Activated naive CD8-positive, alpha-beta T cell treated with anti-CD3 and anti-CD28 coated beads, Interleukin-2, amount 50 U/mL, for 16 hours (primary cell): ENCODE data around the gene ASB8.

Experiments
- DNase-seq: peaks from one replicate; pipeline ENCODE4 v3.0.0-alpha.2; 2020; ENCODE audit warnings: low read depth, low spot score

Gene ASB8

GRCh38 chr12:48157018-48157888 is at the start of gene ASB8:
Gene ASB8, minus strand, starts transcription at chr12:48157515. Its CDS starts 4,019 bp downstream, at chr12:48153496.
- DNase-seq: peak; percentile 98

GRCh38 chr12:48203192-48203591 is 45.9 kb upstream of the ASB8 start, which contains the start of gene OR10AD1:
Gene OR10AD1, minus strand, starts transcription at chr12:48203292. Its CDS starts 0 bp downstream, at chr12:48203292.
- no peak for DNase-seq

GRCh38 chr12:48202766-48203165 is 45.5 kb upstream of the ASB8 start:
- DNase-seq: no peak

- no peak for DNase-seq
Observed at GRCh38 chr12:48201516-48201915, 44.2 kb upstream of the ASB8 start.

- DNase-seq: no peak
Observed at GRCh38 chr12:48201091-48201490, 43.8 kb upstream of the ASB8 start.

- no peak for DNase-seq
Observed at GRCh38 chr12:48199774-48200221, 42.5 kb upstream of the ASB8 start.

- no peak for DNase-seq
Observed at GRCh38 chr12:48198985-48199384, 41.7 kb upstream of the ASB8 start.

- DNase-seq: no peak
Observed at GRCh38 chr12:48198672-48198971, 41.3 kb upstream of the ASB8 start.

- peak; percentile 76 for DNase-seq
Observed at GRCh38 chr12:48197971-48198671, 40.8 kb upstream of the ASB8 start.

GRCh38 chr12:48197549-48197970 is 40.2 kb upstream of the ASB8 start:
- DNase-seq: no peak

GRCh38 chr12:48194799-48195201 is 37.5 kb upstream of the ASB8 start:
- DNase-seq: no peak

- no peak for DNase-seq
Observed at GRCh38 chr12:48193623-48194022, 36.3 kb upstream of the ASB8 start.

- DNase-seq: no peak
Observed at GRCh38 chr12:48192861-48193260, 35.5 kb upstream of the ASB8 start.

GRCh38 chr12:48191096-48191495 is 33.8 kb upstream of the ASB8 start:
- no peak for DNase-seq

- DNase-seq: peak; percentile 53
Observed at GRCh38 chr12:48189331-48190125, 32.2 kb upstream of the ASB8 start.

GRCh38 chr12:48187916-48188695 is 30.8 kb upstream of the ASB8 start:
- no peak for DNase-seq

- DNase-seq: no peak
Observed at GRCh38 chr12:48185181-48185919, 28.0 kb upstream of the ASB8 start.

- DNase-seq: no peak
Observed at GRCh38 chr12:48184549-48184922, 27.2 kb upstream of the ASB8 start.

GRCh38 chr12:48183876-48184548 is 26.7 kb upstream of the ASB8 start:
- DNase-seq: no peak
